Thyroid gland (tissue), 4 donors: Measurements from ENCODE around the gene TENT4B.

Source experiments
- POLR2A ChIP-seq, 2 donors: fragments of 450-650 bp; IDR thresholded peaks; one replicate each; pipeline ENCODE4 v1.6.1; 2017; ENCODE audit warnings: antibody characterized with exemption in 2 of 2, mild to moderate bottlenecking in 2 of 2, moderate library complexity in 1 of 2
- TF ChIP-seq, protein P1 (sequence below), 6 experiments: fragments of 200-600 bp in 3 of 6; fragments of 450-650 bp in 3 of 6; sonication (generic) in 3 of 6; IDR thresholded peaks; one replicate each; pipeline ENCODE4 v1.5.1; 2016 to 2019; ENCODE audit warnings: antibody characterized with exemption in 6 of 6, mild to moderate bottlenecking in 2 of 6, inconsistent platforms in 1 of 6, moderate library complexity in 1 of 6

DNA sequence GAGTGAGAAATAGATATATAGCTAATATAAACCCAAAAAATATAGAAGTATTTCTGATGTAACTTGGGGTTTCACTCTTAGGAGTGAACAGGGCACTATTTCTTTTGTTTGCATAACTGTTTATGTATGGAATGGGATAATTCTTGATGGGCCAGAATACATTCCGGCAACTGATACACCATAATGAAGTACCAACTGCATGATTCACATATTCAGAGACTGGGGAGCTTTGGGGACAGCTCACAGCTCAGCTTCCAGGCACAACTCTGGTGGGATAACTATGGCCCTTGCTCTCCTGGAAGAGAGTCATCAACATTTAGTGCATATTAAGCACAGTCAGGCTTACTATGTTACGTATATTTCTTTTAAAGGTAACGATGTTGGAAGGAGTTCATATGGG, 71.2 kb downstream of the TENT4B start:
- TF ChIP-seq POLR2A (IDR thresholded peaks at IDR 0.05), result no peak
- TF ChIP-seq, protein P1, sequence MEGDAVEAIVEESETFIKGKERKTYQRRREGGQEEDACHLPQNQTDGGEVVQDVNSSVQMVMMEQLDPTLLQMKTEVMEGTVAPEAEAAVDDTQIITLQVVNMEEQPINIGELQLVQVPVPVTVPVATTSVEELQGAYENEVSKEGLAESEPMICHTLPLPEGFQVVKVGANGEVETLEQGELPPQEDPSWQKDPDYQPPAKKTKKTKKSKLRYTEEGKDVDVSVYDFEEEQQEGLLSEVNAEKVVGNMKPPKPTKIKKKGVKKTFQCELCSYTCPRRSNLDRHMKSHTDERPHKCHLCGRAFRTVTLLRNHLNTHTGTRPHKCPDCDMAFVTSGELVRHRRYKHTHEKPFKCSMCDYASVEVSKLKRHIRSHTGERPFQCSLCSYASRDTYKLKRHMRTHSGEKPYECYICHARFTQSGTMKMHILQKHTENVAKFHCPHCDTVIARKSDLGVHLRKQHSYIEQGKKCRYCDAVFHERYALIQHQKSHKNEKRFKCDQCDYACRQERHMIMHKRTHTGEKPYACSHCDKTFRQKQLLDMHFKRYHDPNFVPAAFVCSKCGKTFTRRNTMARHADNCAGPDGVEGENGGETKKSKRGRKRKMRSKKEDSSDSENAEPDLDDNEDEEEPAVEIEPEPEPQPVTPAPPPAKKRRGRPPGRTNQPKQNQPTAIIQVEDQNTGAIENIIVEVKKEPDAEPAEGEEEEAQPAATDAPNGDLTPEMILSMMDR (IDR thresholded peaks at IDR 0.05), result no peak
